Measurements from ENCODE around the gene STIM1.
A peak's percentile ranks its signal among the peaks of the same experiment; 100 is the strongest.
"Not testable (repeated sequence)": the region's sequence is repeated elsewhere in the genome, so short reads cannot be mapped to it uniquely, and the experiment has no call there.

Gene STIM1

DNA sequence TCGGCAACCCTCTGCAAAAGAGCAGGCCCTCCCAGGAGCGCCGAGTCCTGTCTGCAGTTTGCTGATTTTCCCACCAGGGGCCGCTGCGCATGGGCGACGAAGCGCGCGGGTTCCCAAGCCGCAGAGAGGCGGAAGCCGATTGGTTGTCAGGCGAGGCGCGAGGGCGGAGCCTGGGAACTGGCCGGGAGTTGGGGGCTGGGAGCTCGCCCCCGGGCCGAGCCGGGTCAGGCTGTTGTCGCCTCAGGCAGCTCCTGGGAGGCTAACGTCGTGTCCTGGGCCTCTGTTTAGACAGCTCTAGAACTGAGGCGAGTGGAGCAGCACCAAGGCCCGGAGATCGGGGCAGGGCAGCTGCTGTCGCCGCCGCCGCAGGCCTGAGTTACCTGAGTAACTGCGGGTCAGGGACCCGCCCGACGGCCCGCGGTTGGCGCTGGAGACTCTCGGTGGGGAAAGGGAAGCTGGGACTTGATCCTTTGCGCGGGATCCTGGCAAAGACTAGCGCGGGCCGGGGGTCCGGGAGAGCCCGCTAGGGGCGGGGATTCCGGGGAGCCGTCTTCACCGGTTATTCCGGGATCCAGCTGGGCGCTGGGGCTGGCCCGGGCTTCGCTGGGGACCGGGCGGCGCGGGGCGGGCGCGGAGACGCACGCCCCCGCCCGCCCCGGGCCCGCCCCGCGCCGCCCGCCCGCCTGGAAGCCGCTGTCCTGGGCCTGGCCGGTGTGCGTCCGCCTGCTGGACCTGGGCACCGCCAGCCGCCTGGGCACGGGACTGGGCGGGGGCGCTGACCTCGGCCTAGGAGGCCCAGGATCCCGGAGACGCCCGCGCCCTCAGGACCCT is at the start of gene STIM1:
STIM1 (plus strand) TSS at position 688 of the 831 bp plus-strand sequence. CDS start 607 bp downstream, outside the sequence.
- peak; percentile 99 for DNase-seq

DNA sequence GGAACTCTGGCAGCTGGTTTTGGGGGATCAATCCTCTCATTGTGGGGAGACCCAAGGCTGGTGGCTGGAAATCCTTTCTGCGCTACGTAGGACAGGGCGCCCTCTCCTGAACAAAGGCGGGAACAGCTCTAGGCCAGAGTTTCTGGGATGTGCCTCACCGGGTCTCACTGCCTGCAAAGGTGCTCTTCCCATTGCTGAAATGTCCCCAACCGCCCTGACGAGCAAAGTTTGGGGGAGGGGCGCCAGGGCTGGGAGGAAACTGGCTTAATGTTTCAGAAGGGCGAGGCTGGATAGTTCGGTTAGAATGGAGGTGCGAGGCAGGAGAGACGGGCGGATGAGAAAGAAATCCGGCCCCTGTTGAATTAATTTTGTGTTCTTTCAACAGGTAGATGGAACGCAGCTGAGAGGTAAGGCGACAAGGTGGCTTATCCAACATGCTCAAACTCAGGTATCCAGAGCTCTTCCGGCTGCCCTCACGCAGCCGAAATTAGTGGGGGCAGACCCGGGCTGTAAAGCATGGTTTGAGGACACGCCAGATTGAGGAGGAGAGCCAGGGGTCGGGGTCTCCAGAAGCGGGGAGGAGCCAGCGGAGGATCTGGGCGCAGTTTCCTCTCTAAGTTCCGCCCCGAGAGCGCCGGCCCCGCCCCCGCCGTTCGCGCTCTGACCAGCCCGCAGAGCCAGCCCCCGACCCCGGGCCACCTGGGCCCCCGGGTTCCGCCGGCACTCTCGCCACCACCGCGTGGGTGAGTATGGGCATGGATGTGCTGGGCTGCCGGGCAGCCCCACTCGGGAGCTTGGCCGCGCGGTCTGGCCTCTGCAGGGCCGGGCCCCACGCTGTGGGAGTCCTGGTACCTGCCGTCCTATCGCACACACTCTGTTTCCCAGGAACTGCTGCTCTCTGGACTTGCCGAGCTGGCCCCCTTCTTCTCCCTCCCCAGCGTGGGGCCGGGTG is 47.3 kb upstream of the STIM1 start, which contains the start of gene PGAP2:
PGAP2 (plus strand) TSS at position 652 of the 952 bp plus-strand sequence. CDS start 2,700 bp downstream, outside the sequence.
- DNase-seq = peak; percentile 69

DNA sequence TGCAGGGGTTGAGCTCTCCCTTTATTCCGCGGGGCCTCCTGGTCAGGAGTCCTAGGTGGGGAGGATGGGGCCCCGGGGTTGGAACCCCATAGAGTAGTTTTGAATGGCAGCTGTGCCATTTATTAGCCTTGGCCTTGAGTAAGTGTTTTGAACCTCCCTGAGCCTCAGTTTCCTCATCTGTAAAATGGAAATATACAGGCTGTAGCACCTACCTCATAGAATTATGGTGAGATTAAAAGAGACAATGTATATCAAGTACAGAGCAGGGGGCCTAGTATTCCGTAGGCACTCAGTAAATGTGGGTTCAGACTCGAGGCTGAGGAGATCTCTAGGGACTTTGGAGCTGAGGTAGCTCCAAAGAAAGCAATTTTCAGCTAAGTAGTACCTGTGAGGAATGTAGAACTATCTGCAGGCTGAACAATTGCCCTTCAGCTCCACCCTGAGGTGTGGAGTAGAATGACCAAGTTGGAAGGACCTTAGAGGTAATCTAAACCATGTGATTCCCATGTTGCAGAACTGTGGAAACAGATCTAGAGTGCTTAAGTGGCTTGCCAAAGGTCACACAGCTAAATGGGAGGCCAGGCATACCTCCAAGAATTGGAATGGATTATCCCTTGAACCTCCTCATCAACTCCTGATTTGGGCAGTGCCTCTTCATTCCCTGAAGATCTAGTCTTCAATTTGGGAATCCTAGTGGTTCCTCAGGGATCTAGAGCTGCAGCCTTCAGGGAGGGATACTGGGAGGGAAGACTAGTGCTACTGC is 46.4 kb upstream of the STIM1 start:
- no peak for DNase-seq

DNA sequence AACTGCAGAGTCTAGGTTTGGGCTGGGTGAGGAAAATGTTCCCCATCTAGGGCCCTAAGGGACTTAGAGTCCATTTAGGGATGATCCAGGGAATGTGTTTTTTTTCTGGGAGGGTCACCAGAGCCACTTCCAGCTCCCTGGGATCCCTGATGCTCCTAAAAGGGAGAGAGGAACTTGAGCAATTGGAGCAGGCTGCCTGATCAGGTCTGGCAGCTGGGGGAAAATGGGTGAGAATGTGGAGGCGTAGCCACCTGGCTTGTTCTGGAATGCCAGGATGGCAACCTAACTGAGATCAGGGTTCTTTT is 45.9 kb upstream of the STIM1 start:
- DNase-seq = no peak

DNA sequence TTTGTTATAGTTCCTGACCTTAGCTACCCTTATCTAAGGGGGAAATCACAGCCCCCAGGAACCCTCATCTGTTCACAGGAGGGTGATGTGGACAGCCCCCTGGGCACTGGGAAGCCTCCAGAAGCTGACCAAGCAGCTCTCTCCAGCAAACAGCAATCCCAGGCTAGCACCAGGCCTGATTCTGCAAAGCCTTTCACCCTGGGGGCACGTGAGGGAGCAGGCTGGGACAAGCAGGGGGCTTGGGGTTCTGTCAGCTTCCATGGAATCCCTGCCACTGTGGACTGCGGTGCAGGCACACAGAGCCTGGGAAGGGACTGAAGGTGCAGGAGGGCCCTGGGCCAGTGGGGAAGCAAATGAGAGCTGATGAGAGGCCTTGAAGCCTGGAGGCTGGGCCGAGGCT is 45.0 kb upstream of the STIM1 start:
- no peak for DNase-seq

DNA sequence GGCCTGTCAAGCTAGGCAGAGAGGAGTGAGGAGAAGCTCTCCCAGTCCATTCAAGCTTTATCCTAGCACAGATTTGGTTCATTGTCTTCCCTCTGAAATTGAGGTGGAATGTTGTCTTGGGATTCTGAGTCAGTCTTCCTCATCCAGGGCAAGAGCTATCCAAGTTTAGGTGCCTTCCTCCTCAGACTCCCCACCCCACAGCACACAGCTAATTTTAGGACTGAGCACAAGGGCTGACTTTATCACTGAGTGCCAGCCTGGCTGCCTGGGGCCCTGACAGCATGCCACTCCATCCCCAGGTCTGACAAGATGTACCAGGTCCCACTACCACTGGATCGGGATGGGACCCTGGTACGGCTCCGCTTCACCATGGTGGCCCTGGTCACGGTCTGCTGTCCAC is 44.5 kb upstream of the STIM1 start:
- no peak for DNase-seq

DNA sequence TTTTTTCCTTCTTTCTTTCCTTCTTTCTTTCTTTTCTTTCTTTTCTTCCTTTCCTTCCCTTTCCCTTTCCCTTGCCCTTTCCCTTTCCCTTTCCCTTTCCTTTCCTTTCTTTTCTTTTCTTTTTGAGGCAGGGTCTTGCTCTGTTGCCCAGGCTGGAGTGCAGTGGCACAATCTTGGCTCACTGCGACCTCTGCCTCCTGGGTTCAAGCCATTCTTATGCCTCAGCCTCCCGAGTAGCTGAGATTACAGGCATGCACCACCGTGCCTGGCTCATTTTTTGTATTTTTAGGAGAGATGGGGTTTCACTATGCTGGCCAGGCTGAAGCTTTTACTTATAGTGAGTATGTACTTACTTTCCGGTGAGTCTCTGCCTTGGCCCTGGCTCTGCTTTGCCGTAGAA is 40.6 kb upstream of the STIM1 start:
- not testable (repeated sequence) for DNase-seq

DNA sequence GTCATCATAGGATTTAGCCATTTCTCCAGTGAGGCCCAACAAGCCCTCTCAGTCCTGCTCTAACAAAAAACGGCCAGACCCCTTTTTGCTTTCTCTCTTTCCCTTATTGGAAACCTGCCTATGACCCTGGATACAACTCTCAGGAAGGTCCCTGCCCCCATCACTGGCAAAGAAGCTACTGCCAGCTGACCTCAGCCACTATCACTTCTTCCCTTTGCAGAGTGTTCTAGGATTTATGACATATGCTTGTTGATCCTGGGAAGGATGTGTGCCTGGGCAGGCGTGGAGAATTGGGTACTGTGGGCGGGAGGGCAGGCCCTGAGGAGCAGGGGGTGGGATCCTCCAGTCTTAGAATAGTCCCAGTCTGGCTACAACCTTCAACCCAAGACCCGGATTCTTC is 39.6 kb upstream of the STIM1 start:
- no peak for DNase-seq

DNA sequence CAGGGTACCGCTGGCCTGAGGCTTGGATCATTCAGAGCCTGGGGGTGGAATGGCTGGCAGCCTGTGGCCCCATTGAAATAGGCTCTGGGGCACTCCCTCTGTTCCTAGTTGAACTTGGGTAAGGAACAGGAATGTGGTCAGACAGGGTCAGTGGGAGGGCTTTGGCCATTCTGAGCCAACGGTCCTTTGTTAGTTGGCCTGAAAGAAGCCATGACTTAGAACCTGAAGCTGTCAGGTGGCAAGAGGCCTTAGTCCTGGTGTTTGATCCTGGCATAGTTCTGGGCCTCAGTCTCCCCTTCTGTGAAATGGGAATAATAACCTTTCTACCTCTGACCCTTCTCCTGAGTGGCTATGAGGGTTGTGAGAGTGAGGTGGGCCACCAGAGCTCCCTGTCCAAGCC is 38.8 kb upstream of the STIM1 start:
- DNase-seq = no peak

DNA sequence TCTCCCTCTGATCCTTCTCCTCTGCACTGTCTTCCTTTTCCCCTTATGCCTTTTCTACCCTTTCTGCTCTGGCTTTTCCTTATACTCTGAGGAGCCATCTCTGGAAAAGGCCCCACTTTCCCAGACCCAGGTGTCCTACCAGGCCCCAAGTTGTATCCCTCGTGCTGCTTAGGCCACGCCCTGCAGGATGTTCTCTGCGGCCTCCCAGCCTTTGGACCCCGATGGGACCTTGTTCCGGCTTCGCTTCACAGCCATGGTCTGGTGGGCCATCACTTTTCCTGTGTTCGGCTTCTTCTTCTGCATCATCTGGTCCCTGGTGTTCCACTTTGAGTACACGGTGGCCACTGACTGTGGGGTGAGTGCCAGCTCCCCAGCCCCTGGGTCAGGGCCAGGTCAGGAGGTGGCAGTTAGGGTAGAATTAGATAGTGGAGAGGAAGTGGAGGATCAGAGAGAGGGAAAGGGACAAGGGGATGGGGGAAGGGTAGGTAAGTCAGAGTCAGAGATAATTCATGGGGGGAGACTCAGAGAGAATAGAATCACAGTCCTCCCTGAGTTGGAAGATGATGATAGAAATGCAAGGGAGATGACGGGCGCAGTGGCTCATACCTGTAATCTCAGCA is 38.2 kb upstream of the STIM1 start:
- no peak for DNase-seq

DNA sequence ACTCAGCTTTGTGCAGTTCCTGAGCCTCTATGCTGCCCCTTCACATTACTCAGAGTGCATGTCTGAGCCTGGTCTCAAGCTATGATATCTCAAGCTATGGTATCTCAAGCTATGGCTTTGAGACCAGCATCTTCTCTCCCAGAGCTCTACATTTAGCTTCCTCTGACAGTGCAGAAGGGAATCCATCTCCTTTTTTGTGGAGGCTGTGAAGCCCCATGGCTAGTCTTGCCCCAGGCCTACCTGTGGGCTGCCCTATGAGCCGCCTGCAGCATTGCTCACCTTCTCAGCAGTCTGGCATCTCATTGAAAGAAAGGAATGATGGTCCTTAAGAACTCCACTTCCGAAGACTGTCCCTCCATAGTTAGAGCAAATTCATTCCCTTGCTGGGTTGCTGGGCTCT is 34.5 kb upstream of the STIM1 start:
- no peak for DNase-seq

DNA sequence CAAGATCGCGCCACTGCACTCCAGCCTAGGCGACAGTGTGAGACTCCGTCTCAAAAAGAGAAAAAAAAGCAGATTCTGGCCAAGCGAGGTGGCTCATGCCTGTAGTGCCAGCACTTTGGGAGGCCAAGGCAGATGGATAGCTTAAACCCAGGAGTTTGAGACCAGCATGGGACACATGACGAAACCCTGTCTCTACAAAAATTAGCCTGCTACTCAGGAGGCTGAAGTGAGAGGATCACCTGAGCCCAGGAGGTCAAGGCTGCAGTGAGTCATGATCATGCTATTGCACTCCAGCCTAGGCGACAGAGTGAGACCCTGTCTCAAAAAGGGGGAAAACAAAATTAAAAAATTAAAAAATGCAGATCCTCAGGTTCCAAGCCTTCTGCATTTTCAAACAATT is 33.2 kb upstream of the STIM1 start:
- no peak for DNase-seq

DNA sequence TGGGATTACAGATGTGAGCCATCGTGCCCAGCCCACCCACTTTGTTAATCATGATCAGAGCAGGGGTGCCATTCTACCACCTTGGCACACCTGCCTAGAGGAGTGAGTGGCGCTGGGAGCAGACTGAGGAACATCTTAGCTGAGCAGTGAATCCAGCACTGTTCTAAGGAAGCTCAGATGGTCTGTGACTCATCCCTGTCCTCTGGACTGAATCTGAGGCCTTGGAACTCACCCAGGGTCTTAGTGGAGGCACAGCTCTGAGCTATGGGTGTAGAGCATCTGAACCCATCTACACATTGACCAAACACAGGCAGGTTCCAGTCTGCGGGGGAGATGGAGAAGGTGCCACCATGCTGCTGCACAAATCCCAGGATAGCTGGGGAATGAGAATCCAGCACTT is 32.2 kb upstream of the STIM1 start:
- no peak for DNase-seq

DNA sequence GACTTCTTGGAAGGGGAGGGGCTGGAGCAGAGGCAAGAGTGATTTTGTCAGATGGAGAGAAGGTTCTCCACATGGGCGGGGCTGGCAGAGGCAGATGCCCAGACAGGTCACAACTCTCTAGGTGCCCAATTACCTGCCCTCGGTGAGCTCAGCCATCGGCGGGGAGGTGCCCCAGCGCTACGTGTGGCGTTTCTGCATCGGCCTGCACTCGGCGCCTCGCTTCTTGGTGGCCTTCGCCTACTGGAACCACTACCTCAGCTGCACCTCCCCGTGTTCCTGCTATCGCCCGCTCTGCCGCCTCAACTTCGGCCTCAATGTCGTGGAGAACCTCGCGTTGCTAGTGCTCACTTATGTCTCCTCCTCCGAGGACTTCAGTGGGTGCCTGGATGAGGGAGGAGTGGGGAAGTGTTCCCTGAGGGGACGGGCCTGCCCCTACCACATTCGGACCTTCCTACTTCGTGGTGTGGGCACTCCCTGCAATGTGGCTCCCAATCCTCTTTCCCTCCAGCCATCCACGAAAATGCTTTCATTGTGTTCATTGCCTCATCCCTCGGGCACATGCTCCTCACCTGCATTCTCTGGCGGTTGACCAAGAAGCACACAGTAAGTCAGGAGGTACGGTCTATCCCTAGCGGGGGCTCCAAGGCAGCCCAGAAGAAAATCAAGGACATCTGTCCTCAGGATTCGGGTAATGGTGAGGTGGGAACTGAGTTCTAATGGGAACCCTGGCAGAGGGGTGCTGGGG is 31.5 kb upstream of the STIM1 start:
- no peak for DNase-seq

DNA sequence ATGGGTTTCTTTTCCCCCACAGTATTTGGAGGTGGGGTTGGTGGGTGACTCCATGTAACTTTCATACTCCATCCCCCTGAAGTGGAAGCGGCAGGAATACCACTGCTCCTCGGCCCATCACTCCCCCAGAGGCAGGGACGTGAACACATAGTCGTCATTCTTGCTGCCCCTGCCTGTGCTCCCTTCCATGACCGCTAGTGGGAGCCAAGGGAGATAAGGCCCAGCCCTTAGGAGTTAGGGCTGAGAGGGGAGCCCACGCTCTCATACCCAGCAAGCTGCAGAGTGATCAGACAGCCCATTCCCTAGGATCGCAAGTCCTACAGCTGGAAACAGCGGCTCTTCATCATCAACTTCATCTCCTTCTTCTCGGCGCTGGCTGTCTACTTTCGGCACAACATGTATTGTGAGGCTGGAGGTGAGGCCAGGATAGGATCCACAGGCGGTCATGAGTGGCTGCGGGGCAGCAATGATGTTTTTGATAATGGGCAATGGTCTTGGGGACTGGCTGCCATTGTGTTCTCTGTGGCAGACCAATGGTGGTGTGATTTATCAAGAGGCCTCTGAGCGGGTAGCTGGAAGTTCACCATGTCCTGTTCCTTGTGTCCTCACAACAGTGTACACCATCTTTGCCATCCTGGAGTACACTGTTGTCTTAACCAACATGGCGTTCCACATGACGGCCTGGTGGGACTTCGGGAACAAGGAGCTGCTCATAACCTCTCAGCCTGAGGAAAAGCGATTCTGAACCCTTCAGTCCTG is 30.6 kb upstream of the STIM1 start:
- peak; percentile 86 for DNase-seq

DNA sequence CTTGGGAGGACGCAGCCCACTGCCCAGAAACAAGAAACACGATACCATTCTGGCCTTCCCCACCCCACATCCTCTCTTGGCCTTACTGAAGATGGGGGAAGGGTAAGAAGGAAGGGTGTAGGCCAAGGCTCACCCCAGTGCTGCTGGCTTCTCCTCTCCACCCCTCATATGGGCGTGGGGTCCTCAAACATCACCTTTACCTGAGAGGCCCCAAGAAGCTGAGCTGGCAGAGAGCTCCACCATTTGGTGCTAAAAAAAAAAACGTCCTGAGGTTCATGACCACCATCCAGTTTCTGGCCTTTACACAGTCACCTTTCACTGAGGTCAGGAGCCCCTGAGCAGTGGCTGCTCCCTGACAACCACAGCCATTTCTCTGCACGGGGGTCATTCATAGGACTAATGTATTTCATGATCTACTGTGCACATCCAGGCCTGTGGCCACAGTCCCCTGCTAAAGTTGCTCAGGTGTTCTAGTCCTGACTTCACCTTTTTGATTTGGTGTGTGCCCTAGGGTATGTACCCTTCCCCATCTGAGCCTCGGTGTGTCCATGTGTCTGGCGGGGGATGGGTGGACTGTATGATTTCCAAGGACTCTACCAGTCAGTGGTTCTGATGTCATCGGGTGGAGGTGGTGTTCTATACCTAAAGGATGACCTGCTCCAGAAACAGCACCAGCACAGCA is 29.9 kb upstream of the STIM1 start:
- no peak for DNase-seq

DNA sequence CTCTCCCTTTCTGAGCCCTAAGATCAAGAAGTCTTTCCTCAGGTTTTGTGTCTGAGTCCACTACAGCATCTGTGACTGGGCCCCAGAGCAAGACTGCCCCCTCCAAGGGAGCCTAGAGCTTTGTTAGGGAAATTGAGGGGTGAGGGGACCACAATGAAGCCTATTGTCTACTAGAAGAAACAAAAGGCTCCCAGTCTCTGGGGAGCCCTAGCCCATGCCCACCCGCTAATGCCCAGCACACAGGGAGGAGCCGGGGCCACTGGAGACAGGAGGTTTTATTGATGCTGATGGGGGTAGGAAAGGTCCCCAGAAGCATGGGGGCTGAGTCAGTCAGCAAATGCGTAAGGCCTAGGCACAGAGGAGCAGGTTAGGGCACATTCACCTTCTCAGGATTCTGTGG is 28.7 kb upstream of the STIM1 start:
- DNase-seq = no peak

DNA sequence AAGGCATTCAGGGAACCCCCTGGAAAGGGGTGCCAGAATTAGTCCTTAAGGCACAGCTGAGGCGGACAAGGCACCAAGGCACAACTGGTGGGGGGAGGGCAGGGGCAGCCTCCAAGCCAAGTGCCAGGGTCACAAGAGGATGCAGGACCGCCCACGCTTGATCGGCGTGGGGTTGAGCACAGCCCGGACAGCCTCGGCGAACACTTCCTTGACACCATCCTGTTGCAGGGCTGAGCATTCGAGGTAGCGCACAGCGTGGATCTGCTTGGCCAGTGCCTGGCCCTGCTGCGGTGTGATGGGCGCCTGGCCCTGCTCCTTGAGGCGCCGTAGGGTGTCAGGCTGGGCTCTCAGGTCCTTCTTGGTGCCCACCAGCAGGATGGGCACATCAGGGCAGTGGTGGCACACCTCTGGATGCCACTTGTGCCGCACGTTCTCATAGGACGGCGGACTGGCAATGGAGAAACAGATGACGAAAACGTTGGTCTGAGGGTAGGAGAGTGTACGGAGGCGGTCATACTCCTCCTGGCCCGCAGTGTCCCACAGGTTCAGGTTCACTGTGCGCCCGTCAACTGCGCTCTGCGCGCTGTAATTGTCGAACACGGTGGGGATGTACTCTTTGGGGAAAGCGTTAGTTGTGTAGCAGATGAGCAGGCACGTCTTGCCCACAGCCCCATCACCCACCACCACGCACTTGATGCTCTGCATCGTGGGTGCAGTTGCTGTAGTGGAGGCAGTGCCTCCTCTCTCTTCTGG is 27.9 kb upstream of the STIM1 start:
- DNase-seq = no peak

DNA sequence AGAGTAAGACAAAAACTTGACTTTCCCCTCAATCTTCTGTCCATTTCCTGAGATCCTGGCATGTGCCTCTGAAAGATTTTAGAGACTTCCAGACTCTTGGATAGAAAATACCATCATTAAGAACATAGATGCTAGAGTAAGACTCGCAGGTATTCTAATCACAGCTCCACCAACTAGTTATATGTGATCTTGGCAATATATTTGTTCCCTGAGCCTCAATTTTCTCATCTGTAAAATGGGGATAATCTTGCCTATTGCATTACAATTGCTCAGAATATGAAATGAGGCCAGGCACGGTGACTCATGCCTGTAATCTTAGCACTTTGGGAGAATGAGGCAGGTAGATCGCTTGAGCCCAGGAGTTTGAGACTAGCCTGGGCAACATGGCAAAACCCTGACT is 25.4 kb upstream of the STIM1 start:
- no peak for DNase-seq

DNA sequence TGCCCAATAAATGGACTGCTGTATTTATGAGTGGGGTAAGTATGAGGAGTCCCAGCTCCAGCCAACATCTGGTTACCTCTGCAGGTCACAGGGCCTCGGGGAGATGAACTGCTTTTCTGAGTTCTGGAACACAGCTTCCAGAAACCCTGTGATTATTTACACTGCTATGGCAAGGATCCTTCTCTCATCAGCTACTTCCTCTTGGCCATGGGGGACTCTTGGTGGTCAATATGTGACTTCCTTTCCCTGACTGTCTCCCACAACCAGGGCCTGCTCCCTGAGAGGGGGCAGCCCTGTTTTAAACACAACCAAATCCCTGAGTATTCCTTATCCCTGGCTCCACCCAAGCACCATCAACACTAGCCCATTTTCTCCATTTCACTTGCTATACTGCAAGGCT is 24.7 kb upstream of the STIM1 start:
- DNase-seq = no peak
